Measurements from ENCODE around the gene GARRE1.

GARRE1 gene

GRCh38 chr19:34295103-34295502, 40.7 kb downstream of the GARRE1 start:
- DNase-seq = no peak

DNA sequence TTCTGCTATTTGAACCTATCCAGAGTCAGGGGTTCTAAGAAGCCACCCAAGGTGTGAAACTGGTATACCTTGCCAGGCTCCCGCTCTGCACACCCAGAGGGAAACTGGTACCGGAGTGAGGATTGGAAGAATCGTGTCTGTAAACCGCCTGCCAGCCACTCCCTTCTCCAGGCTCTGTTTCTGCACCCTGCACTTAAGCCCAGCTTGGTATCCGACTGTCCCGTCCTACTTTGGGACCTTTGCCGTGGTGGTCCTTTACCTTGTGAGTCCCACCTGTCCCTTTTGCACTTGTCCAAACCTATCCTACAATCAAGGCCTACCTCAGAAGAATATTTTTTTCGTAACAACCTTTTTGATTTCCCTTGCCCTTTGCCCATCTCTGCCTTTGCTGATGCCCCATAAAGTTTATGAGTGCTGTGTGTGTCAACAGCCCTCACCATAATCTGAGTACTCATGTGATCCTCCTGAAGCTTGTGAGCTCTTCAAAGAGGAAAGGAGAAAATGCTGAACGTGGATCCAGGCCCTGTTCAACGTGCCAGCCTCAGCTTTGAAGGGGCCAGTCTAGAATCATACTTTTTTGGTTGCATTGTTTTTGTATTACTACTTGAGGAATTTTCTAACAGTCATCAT, 44.7 kb downstream of the GARRE1 start:
- no peak for DNase-seq

DNA sequence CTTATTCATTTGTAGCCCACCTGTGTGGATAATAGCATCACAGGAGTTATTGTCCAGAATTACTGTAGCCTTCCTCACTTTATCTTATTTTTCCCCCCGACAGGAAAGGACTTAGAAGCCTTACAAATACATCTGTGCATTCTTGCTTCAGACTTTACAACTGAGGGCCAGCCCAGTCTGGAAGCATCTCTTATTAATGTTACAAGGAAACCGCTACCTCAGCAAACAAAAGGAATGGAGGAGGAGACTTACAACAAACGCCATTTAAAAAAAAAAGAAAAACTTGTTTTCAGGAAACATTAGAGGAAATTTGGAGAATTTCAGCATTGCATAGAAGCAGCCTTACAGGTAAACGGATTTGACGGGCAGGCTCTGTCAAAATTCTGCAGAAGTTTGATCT, 45.2 kb downstream of the GARRE1 start:
- DNase-seq = no peak

GRCh38 chr19:34300380-34300779, 46.0 kb downstream of the GARRE1 start:
- DNase-seq = no peak

- no peak for DNase-seq
These were observed 46.6 kb downstream of the GARRE1 start for GRCh38 chr19:34300962-34301361.

All from NCI-H1436 (cell line).